Measurements from ENCODE around the gene LAD1.

The LAD1 gene

GRCh38 chr1:201418461-201418860 is 19.3 kb upstream of the LAD1 start:
- no peak for DNase-seq (ENCODE audit: low spot score)

- DNase-seq (ENCODE audit: low spot score), result no peak
Measured at GRCh38 chr1:201414051-201414738, 15.1 kb upstream of the LAD1 start.

DNA sequence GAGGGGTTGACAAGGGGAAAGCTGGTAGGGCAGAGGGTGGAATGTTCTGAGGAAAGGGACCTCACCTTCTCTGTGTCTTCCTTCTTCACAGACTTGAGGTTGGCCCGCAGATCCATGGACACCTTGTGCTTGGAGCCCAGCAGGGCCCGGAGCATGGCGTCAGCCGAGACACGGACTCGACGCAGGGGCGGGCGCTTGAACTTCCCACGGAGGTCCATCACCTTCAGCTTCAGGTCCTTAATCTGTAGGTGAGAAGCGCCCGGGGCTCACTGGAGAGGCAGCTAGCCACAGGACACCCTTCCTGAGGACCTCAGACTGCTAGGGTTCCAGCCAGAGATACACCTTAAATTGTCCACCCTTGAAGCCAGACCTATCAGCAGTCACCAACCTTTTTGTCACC is 12.2 kb upstream of the LAD1 start:
- DNase-seq (ENCODE audit: low spot score), result no peak

GRCh38 chr1:201409440-201409839 is 10.3 kb upstream of the LAD1 start:
- no peak for DNase-seq (ENCODE audit: low spot score)

DNA sequence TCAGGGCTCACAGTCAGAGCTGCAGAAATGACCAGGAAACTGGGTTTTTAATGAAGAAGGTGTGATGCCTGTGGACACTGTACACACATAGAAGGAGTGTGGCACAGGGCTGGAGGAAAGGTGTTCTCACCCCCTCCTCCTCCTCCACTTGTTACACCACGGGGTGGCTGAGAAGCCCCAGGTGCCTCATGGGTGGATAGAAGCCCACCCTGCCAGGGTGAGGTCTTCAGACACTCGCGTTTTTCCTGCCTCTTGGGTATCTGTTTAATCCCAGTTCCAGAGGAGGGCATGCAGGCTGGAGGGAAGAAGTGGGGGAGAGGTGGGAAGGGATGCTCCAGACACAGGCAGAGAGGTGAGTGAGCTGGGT is 9.7 kb upstream of the LAD1 start:
- no peak for DNase-seq (ENCODE audit: low spot score)

GRCh38 chr1:201408176-201408833 is 9.2 kb upstream of the LAD1 start:
- DNase-seq (ENCODE audit: low spot score), result no peak

DNA sequence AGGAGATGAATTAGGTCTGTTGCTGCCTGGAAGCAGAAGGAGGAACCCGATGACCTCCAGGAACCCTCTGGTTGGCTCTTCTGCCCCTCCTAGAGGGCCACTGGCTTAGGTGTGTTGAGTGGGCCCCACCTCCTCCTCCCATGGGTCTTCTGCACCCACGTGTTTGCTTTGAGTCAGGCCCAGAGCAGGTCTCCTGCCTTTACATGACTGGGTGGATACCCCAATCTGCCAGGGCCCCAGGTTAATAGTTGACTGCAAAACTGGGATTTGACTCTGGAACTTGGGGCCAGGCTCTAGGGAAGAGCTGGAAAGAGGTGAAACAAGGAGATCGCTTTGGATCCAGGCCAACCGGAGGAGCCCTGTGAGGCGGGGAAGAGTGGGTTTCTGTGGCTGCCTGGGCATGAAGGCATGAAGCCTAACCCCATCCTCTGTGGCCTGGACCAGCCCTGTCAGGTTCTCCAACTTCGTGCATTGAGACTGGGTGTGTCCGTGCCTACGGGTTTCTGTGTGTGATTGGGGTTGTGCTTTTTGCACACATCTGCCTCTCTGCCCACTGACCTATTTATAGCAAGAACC is 7.8 kb upstream of the LAD1 start:
- no peak for DNase-seq (ENCODE audit: low spot score)

- no peak for DNase-seq (ENCODE audit: low spot score)
Measured at GRCh38 chr1:201405484-201405831, 6.3 kb upstream of the LAD1 start.

- DNase-seq (ENCODE audit: low spot score), result no peak
Measured at GRCh38 chr1:201404722-201405483, 5.8 kb upstream of the LAD1 start.

DNA sequence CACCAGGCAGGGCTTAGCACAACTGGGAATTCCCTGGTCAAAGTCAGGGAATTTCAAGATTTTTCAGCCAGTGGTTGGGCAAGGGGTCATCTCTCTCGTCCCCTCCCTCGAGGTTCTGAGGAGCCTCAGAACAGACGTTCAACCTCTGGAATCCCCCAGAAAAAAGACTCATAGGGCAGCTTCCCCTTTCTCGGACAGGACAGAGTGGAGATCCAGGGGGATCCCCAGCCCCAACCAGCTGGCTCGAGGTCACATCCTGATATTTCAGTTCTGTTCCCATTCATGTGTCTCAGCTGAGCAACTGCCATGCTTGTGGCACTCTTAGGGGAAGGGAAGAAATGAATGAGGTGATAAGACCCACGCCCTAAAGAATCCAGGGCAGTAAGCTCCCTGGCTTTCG is 4.9 kb upstream of the LAD1 start:
- no peak for DNase-seq (ENCODE audit: low spot score)

- DNase-seq (ENCODE audit: low spot score), result no peak
Measured at GRCh38 chr1:201403359-201403758, 4.2 kb upstream of the LAD1 start.

- DNase-seq (ENCODE audit: low spot score), result no peak
Measured at GRCh38 chr1:201401700-201402099, 2.6 kb upstream of the LAD1 start.

DNA sequence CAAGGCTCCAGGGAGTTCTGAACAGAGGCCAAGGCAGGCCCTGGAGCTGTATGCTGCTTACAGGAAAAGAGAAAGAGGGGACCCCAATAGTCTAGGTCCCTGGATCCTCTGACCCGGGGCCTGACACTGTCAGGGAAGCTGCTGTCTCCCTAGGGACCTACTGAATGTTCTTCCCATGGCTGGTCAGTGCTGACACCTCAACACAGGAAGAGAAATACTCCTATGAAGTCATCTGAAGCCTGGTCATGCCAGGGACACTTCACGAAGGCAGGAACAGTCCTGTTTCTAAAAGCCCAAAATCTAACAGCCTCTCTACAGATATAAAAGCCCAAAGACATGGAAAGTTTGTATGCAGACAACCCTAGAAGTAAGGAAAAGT is 1.7 kb upstream of the LAD1 start:
- no peak for DNase-seq (ENCODE audit: low spot score)

GRCh38 chr1:201400212-201400851 is 1.2 kb upstream of the LAD1 start:
- no peak for DNase-seq (ENCODE audit: low spot score)

- DNase-seq (ENCODE audit: low spot score), result no peak
Measured at GRCh38 chr1:201399352-201400126, 415 bp upstream of the LAD1 start.

GRCh38 chr1:201397675-201398074 is 1.4 kb downstream of the LAD1 start:
- DNase-seq (ENCODE audit: low spot score), result no peak

- DNase-seq (ENCODE audit: low spot score), result no peak
Measured at GRCh38 chr1:201396861-201397464, 2.2 kb downstream of the LAD1 start.

GRCh38 chr1:201395936-201396335 is 3.2 kb downstream of the LAD1 start:
- no peak for DNase-seq (ENCODE audit: low spot score)

- DNase-seq (ENCODE audit: low spot score), result no peak
Measured at GRCh38 chr1:201394591-201394990, 4.5 kb downstream of the LAD1 start.

- no peak for DNase-seq (ENCODE audit: low spot score)
Measured at GRCh38 chr1:201393076-201393475, 6.0 kb downstream of the LAD1 start.
